Left lung (tissue), 10 donors: ENCODE data around the gene YWHAG. TPM values are rescaled to one million over a fixed set of nuclear protein-coding genes. Genes with fewer than 3 reads are reported as not detected.
"Not testable (repeated sequence)": the region's sequence is repeated elsewhere in the genome, so short reads cannot be mapped to it uniquely, and the experiment has no call there.

Source experiments
- ATAC-seq: fragments of 200-7000 bp; cut with Tn5 transposase; one replicate; pipeline ENCODE4 v1.9.1; 2020; ENCODE audit warnings: moderate library complexity
- DNase-seq, 4 donors: peaks; one replicate each; pipeline ENCODE4 v3.0.0-alpha.2; 2013 to 2020
- H3K27ac ChIP-seq, 2 donors: fragments of 200-600 bp; sonication (generic) in 1 of 2; one replicate each; pipeline versions ENCODE4 v1.5.0 to v1.8.0; 2020 to 2021
- H3K27me3 ChIP-seq, 2 donors: fragments of 200-600 bp; sonication (generic) in 1 of 2; one replicate each; pipeline versions ENCODE4 v1.5.0 to v1.8.0; 2020 to 2021
- H3K36me3 ChIP-seq, 2 donors: fragments of 200-600 bp; sonication (generic) in 1 of 2; one replicate each; pipeline versions ENCODE4 v1.5.0 to v1.8.0; 2020 to 2021
- H3K4me1 ChIP-seq, 2 donors: fragments of 200-600 bp; one replicate each; pipeline ENCODE4 v1.8.0; 2021
- H3K4me3 ChIP-seq, 2 donors: fragments of 200-600 bp; sonication (generic) in 1 of 2; one replicate each; pipeline versions ENCODE4 v1.5.0 to v1.8.0; 2020 to 2021; ENCODE audit warnings: mild to moderate bottlenecking in 1 of 2
- H3K9me3 ChIP-seq, 2 donors: fragments of 200-600 bp; sonication (generic) in 1 of 2; one replicate each; pipeline versions ENCODE4 v1.5.0 to v1.8.0; 2020 to 2021
- CTCF ChIP-seq, 2 donors: fragments of 200-600 bp; sonication (generic) in 1 of 2; IDR thresholded peaks; one replicate each; pipeline versions ENCODE4 v1.5.0 to v1.8.0; 2021; ENCODE audit warnings: antibody characterized with exemption in 2 of 2
- intact Hi-C, 2 donors: fragments of 100-400 bp; cut with DNase I; formaldehyde crosslinking; loops; one replicate each; pipeline versions ENCODE4 v1.11.2 to v1.14.2; 2022
- polyA plus RNA-seq, 6 donors: library from polyadenylated mRNA; unstranded; fragments of 120-200 nt; gene quantifications; one replicate each; pipeline ENCODE4 v1.2.1, GENCODE V29; 2013; ENCODE audit not compliant: insufficient read length in 6 of 6
- total RNA-seq, 2 donors: library from RNA; stranded (reverse); fragmentation: NEBNext Ultra II Directional; extraction: Animal tissue kit (Norgen Biotek cat#: 25700); gene quantifications; one replicate each; pipeline ENCODE4 v1.2.1, GENCODE V29; 2021
- donor health status: DM: no; HTN: yes; CAD: no.
- donor health status: DM: no; HTN: no; CAD: no.

Gene YWHAG
- total and polyA plus RNA-seq, 8 donors: 99.2 to 160 (median 111) TPM

GRCh38 chr7:76337147-76337546 is 21.6 kb downstream of the YWHAG start:
- DNase-seq (no peak), ATAC-seq (no peak)
- Histone ChIP-seq H3K27me3 (no peaks in the 10 kb centered on the region), H3K4me1 (peaks cover 26 to 87% of the 10 kb centered on the region in 2 donors), H3K4me3 (no peak overlapping the region), H3K36me3 (peaks cover 0 to 37% of the 10 kb centered on the region in 2 donors), H3K27ac (no peak overlapping the region), H3K9me3 (no peaks in the 10 kb centered on the region)
- TF ChIP-seq CTCF (IDR thresholded peaks at IDR 0.05): no peak
- intact Hi-C loops: no loop called here

GRCh38 chr7:76336094-76336493 is 22.7 kb downstream of the YWHAG start:
- no peak overlapping the region for H3K27ac ChIP-seq
- peaks cover 0 to 28% of the 10 kb centered on the region in 2 donors for H3K36me3 ChIP-seq
- ATAC-seq (no peak), DNase-seq (no peak)
- no peak overlapping the region for H3K4me3 ChIP-seq
- H3K9me3 ChIP-seq: no peaks in the 10 kb centered on the region
- intact Hi-C loops: no loop called here
- TF ChIP-seq CTCF (IDR thresholded peaks at IDR 0.05): no peak
- H3K4me1 ChIP-seq: peaks cover 26 to 87% of the 10 kb centered on the region in 2 donors
- no peaks in the 10 kb centered on the region for H3K27me3 ChIP-seq

GRCh38 chr7:76335417-76335816 is 23.4 kb downstream of the YWHAG start:
- Histone ChIP-seq H3K36me3 (peaks cover 0 to 21% of the 10 kb centered on the region in 2 donors), H3K4me1 (peaks cover 21 to 85% of the 10 kb centered on the region in 2 donors)
- DNase-seq, H3K4me3 ChIP-seq, H3K27me3 ChIP-seq, intact Hi-C loops, H3K27ac ChIP-seq, H3K9me3 ChIP-seq: not testable (repeated sequence)
- ATAC-seq: peak; percentile 9

- Histone ChIP-seq H3K9me3 (no peaks in the 10 kb centered on the region), H3K27me3 (no peaks in the 10 kb centered on the region), H3K27ac (no peak overlapping the region), H3K4me1 (peaks cover 17 to 83% of the 10 kb centered on the region in 2 donors), H3K36me3 (peaks cover 0 to 24% of the 10 kb centered on the region in 2 donors), H3K4me3 (no peak overlapping the region)
- DNase-seq (no peak), ATAC-seq (no peak)
- TF ChIP-seq CTCF (IDR thresholded peaks at IDR 0.05): no peak
- intact Hi-C loops: no loop called here
Measured at GRCh38 chr7:76334320-76334967, 24.3 kb downstream of the YWHAG start.

GRCh38 chr7:76333511-76334101 is 25.2 kb downstream of the YWHAG start:
- DNase-seq: no peak
- peak; percentile 14 for ATAC-seq
- H3K36me3 ChIP-seq: peaks cover 0 to 27% of the 10 kb centered on the region in 2 donors
- no peaks in the 10 kb centered on the region for H3K27me3 ChIP-seq
- H3K9me3 ChIP-seq: no peaks in the 10 kb centered on the region
- TF ChIP-seq CTCF (IDR thresholded peaks at IDR 0.05): no peak
- H3K4me3 ChIP-seq: no peak overlapping the region
- intact Hi-C loops: no loop called here
- H3K27ac ChIP-seq: peak overlapping the region in 1 of 2 donors; percentile 67
- H3K4me1 ChIP-seq: peaks cover 13 to 79% of the 10 kb centered on the region in 2 donors
